ENCODE measurements around the gene STIM1.

Gene STIM1

DNA sequence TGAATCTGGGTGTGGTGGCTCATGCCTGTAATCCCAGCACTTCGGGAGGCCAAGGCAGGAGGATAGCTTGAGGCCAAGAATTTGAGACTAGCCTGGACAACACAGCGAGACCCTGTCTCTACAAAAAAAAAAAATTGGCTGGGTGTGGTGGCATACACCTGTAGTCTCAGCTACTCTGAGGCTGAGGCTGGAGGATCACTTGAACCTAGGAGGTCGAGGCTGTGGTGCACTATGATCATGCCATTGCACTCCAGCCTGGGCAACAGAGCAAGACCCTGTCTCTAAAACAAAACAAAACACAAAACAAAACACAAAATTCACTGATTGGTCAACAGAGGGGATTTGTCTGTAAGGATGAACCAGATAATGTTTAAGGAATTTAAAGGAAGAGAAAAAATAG lies 113.7 kb downstream of the STIM1 start:
- no peak overlapping the region for H3K4me3 ChIP-seq (replicated peaks; ENCODE audit: insufficient read depth, low read length)
- TF ChIP-seq POLR2AphosphoS5 (IDR thresholded peaks at IDR 0.05; ENCODE audit: low read depth) (no peak), GABPA (IDR thresholded peaks at IDR 0.05; ENCODE audit: low read depth) (no peak), SPI1 (IDR thresholded peaks at IDR 0.05; ENCODE audit: borderline replicate concordance, low read depth) (no peak)
- TF ChIP-seq, protein P1, sequence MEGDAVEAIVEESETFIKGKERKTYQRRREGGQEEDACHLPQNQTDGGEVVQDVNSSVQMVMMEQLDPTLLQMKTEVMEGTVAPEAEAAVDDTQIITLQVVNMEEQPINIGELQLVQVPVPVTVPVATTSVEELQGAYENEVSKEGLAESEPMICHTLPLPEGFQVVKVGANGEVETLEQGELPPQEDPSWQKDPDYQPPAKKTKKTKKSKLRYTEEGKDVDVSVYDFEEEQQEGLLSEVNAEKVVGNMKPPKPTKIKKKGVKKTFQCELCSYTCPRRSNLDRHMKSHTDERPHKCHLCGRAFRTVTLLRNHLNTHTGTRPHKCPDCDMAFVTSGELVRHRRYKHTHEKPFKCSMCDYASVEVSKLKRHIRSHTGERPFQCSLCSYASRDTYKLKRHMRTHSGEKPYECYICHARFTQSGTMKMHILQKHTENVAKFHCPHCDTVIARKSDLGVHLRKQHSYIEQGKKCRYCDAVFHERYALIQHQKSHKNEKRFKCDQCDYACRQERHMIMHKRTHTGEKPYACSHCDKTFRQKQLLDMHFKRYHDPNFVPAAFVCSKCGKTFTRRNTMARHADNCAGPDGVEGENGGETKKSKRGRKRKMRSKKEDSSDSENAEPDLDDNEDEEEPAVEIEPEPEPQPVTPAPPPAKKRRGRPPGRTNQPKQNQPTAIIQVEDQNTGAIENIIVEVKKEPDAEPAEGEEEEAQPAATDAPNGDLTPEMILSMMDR (IDR thresholded peaks at IDR 0.05; ENCODE audit: insufficient read depth, low read length): no peak
- TF ChIP-seq, protein P2, sequence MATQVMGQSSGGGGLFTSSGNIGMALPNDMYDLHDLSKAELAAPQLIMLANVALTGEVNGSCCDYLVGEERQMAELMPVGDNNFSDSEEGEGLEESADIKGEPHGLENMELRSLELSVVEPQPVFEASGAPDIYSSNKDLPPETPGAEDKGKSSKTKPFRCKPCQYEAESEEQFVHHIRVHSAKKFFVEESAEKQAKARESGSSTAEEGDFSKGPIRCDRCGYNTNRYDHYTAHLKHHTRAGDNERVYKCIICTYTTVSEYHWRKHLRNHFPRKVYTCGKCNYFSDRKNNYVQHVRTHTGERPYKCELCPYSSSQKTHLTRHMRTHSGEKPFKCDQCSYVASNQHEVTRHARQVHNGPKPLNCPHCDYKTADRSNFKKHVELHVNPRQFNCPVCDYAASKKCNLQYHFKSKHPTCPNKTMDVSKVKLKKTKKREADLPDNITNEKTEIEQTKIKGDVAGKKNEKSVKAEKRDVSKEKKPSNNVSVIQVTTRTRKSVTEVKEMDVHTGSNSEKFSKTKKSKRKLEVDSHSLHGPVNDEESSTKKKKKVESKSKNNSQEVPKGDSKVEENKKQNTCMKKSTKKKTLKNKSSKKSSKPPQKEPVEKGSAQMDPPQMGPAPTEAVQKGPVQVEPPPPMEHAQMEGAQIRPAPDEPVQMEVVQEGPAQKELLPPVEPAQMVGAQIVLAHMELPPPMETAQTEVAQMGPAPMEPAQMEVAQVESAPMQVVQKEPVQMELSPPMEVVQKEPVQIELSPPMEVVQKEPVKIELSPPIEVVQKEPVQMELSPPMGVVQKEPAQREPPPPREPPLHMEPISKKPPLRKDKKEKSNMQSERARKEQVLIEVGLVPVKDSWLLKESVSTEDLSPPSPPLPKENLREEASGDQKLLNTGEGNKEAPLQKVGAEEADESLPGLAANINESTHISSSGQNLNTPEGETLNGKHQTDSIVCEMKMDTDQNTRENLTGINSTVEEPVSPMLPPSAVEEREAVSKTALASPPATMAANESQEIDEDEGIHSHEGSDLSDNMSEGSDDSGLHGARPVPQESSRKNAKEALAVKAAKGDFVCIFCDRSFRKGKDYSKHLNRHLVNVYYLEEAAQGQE (IDR thresholded peaks at IDR 0.05; ENCODE audit: insufficient replicate concordance, low read depth): no peak
- H3K27ac ChIP-seq (replicated peaks): no peak overlapping the region
- no peak for DNase-seq (ENCODE audit: low read depth in 1 of 2, low spot score in 1 of 2)
- H3K27me3 ChIP-seq (ENCODE audit: insufficient read depth, poor library complexity, severe bottlenecking): no peaks in the 10 kb centered on the region

DNA sequence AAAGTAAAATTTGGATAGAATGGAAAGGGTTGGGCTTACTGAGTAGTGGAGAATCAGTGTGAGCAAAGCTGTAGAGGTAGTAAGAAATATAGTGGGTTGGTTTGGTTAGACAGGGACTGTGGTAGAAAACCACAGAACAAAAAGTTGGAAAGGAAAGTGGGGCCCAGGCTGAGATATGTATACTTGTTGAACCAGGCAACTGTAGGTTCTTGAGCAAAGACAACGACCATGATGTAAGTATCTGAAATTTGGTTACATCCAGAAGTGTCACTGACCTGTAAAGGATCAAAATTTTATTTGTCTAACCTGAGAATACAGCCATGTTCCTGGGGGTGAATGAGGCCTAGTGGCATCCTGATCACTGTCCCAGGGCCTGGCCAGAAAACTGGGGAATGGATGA lies 114.1 kb downstream of the STIM1 start:
- no peak for DNase-seq (ENCODE audit: low read depth in 1 of 2, low spot score in 1 of 2)
- no peak overlapping the region for H3K27ac ChIP-seq (replicated peaks)
- no peak overlapping the region for H3K4me3 ChIP-seq (replicated peaks; ENCODE audit: insufficient read depth, low read length)
- no peaks in the 10 kb centered on the region for H3K27me3 ChIP-seq (ENCODE audit: insufficient read depth, poor library complexity, severe bottlenecking)
- no peak for TF ChIP-seq GABPA (IDR thresholded peaks at IDR 0.05; ENCODE audit: low read depth)
- TF ChIP-seq, protein P2 (IDR thresholded peaks at IDR 0.05; ENCODE audit: insufficient replicate concordance, low read depth): no peak
- no peak for TF ChIP-seq SPI1 (IDR thresholded peaks at IDR 0.05; ENCODE audit: borderline replicate concordance, low read depth)
- TF ChIP-seq, protein P1 (IDR thresholded peaks at IDR 0.05; ENCODE audit: insufficient read depth, low read length): no peak
- no peak for TF ChIP-seq POLR2AphosphoS5 (IDR thresholded peaks at IDR 0.05; ENCODE audit: low read depth)

DNA sequence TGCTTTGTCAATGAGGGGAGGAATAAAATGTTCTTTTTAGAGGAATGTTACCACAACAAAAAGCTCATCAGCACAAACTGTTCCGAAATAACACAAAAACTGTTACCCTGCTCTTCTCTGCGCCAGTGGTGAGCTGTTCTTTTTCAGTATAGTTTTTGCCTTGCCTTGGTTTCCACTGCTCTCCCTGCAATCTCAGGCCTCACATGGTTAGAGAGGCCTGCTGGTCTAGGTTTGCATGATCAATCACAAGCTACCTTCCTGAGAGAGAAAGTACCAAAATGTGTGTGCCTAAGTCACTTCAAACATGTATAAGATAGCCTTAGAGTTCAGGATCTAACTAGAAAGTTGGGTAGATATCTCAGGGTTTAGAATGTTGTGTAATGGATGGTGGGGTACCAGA lies 114.6 kb downstream of the STIM1 start:
- H3K27me3 ChIP-seq (ENCODE audit: insufficient read depth, poor library complexity, severe bottlenecking): no peaks in the 10 kb centered on the region
- TF ChIP-seq POLR2AphosphoS5 (IDR thresholded peaks at IDR 0.05; ENCODE audit: low read depth): no peak
- TF ChIP-seq, protein P1 (IDR thresholded peaks at IDR 0.05; ENCODE audit: insufficient read depth, low read length): no peak
- TF ChIP-seq, protein P2 (IDR thresholded peaks at IDR 0.05; ENCODE audit: insufficient replicate concordance, low read depth): no peak
- TF ChIP-seq GABPA (IDR thresholded peaks at IDR 0.05; ENCODE audit: low read depth): no peak
- TF ChIP-seq SPI1 (IDR thresholded peaks at IDR 0.05; ENCODE audit: borderline replicate concordance, low read depth): no peak

More for the DNA sequence above, 114.6 kb downstream of the STIM1 start:
- Histone ChIP-seq H3K4me3 (replicated peaks; ENCODE audit: insufficient read depth, low read length) (no peak overlapping the region), H3K27ac (replicated peaks) (no peak overlapping the region)
- no peak for DNase-seq (ENCODE audit: low read depth in 1 of 2, low spot score in 1 of 2)

Measured in HL-60 (cell line).